HL-60 (cell line): Measurements from ENCODE around the gene PHF14.
"Not testable (repeated sequence)": the region's sequence is repeated elsewhere in the genome, so short reads cannot be mapped to it uniquely, and the experiment has no call there.

Experiments used
- DNase-seq, 2 experiments: peaks; one replicate each; pipeline ENCODE4 v3.0.0-alpha.2; 2010 to 2020; ENCODE audit warnings: low read depth in 1 of 2, low spot score in 1 of 2
- H3K27ac ChIP-seq: fragments of 250-450 bp; sonication (Bioruptor Pico); replicated peaks from 2 replicates; pipeline ENCODE4 v1.5.1; 2020; ENCODE audit warnings: mild to moderate bottlenecking, moderate library complexity
- H3K27me3 ChIP-seq: fragments of 250-450 bp; sonication (Bioruptor Pico); 2 replicates; pipeline ENCODE4 v1.5.1; 2021; ENCODE audit warnings: mild to moderate bottlenecking, moderate library complexity; ENCODE audit not compliant: insufficient read depth, poor library complexity, severe bottlenecking
- H3K4me3 ChIP-seq: replicated peaks from 2 replicates; pipeline ENCODE4 v1.5.1; 2011; ENCODE audit warnings: mild to moderate bottlenecking, control low read depth, low read length; ENCODE audit not compliant: insufficient read depth
- CTCF ChIP-seq: IDR thresholded peaks from one replicate; pipeline ENCODE4 v1.5.1; 2011; ENCODE audit warnings: low read length, control low read depth, inconsistent platforms; ENCODE audit not compliant: insufficient read depth
- GABPA ChIP-seq: IDR thresholded peaks from 2 replicates; pipeline ENCODE4 v1.6.1; 2012; ENCODE audit warnings: low read depth
- POLR2AphosphoS5 ChIP-seq: IDR thresholded peaks from 2 replicates; pipeline ENCODE4 v1.6.1; 2012; ENCODE audit warnings: low read depth
- SPI1 ChIP-seq: IDR thresholded peaks from 2 replicates; pipeline ENCODE4 v1.6.1; 2012; ENCODE audit warnings: low read depth, mild to moderate bottlenecking, borderline replicate concordance
- TF ChIP-seq, protein P1 (sequence below): IDR thresholded peaks from 2 replicates; pipeline ENCODE4 v1.6.1; 2012; ENCODE audit warnings: low read depth; ENCODE audit not compliant: insufficient replicate concordance

Gene PHF14

DNA sequence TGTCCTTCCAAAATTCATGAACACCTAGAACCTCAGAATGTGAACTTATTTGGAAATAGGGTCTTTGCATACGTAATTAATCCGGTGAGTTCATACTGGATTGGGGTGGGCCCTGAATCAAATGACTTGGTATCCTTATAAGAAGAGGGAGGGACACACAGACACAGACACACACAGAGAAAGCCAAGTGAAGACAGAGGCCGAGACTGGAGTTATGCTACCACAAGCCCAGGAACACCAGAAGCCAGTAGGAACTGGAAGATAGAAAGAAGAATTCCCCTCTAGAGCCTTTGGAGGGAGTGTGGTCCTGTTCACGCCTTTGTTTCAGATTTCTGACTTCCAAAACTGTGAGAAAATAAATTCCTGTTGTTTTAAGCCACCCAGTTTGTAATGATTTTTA is 17.1 kb upstream of the PHF14 start:
- no peak overlapping the region for H3K4me3 ChIP-seq
- TF ChIP-seq, protein P1, sequence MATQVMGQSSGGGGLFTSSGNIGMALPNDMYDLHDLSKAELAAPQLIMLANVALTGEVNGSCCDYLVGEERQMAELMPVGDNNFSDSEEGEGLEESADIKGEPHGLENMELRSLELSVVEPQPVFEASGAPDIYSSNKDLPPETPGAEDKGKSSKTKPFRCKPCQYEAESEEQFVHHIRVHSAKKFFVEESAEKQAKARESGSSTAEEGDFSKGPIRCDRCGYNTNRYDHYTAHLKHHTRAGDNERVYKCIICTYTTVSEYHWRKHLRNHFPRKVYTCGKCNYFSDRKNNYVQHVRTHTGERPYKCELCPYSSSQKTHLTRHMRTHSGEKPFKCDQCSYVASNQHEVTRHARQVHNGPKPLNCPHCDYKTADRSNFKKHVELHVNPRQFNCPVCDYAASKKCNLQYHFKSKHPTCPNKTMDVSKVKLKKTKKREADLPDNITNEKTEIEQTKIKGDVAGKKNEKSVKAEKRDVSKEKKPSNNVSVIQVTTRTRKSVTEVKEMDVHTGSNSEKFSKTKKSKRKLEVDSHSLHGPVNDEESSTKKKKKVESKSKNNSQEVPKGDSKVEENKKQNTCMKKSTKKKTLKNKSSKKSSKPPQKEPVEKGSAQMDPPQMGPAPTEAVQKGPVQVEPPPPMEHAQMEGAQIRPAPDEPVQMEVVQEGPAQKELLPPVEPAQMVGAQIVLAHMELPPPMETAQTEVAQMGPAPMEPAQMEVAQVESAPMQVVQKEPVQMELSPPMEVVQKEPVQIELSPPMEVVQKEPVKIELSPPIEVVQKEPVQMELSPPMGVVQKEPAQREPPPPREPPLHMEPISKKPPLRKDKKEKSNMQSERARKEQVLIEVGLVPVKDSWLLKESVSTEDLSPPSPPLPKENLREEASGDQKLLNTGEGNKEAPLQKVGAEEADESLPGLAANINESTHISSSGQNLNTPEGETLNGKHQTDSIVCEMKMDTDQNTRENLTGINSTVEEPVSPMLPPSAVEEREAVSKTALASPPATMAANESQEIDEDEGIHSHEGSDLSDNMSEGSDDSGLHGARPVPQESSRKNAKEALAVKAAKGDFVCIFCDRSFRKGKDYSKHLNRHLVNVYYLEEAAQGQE: no peak
- TF ChIP-seq SPI1 (no peak), GABPA (no peak), CTCF (no peak), POLR2AphosphoS5 (no peak)

DNA sequence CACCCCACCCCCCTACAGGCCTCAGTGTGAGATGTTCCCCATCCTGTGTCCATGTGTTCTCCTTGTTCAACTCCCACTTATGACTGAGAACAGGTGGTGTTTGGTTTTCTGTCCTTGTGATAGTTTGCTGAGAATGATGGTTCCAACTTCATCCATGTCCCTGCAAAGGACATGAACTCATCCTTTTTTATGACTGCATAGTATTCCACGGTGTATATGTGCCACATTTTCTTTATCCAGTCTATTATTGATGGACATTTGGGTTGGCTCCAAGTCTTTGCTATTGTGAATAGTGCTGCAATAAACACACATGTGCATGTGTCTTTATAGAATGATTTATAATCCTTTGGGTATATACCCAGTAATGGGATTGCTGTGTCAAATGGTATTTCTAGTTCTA is 13.4 kb upstream of the PHF14 start:
- not testable (repeated sequence) for DNase-seq, H3K27ac ChIP-seq, H3K27me3 ChIP-seq, H3K4me3 ChIP-seq

More for the DNA sequence above, 17.1 kb upstream of the PHF14 start:
- Histone ChIP-seq H3K27ac (no peak overlapping the region), H3K27me3 (no peaks in the 10 kb centered on the region)
- DNase-seq: no peak

DNA sequence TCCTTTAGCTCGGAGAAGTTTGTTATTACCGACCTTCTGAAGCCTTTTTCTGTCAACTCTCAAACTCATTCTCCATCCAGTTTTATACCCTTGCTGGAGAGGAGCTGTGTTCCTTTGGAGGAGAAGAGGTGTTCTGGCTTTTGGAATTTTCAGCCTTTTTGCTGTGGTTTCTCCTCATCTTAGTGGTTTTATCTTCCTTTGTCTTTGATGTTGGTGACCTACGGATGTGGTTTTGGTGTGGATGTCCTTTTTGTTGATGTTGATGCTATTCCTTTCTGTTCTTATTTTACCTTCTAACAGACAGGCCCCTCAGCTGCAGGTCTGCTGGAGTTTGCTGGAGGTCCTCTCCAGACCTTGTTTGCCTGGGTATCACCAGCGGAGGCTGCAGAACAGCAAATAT is 8.7 kb upstream of the PHF14 start:
- not testable (repeated sequence) for DNase-seq, H3K27ac ChIP-seq, H3K27me3 ChIP-seq, H3K4me3 ChIP-seq

- TF ChIP-seq GABPA (no peak), CTCF (no peak), SPI1 (no peak), POLR2AphosphoS5 (no peak)
- TF ChIP-seq, protein P1: no peak
- no peak for DNase-seq
- H3K4me3 ChIP-seq: no peak overlapping the region
- no peaks in the 10 kb centered on the region for H3K27me3 ChIP-seq
- H3K27ac ChIP-seq: no peak overlapping the region; the same call in 1 of the 2 replicates
These were observed 1.5 kb upstream of the PHF14 start for GRCh38 chr7:10972174-10972573.

DNA sequence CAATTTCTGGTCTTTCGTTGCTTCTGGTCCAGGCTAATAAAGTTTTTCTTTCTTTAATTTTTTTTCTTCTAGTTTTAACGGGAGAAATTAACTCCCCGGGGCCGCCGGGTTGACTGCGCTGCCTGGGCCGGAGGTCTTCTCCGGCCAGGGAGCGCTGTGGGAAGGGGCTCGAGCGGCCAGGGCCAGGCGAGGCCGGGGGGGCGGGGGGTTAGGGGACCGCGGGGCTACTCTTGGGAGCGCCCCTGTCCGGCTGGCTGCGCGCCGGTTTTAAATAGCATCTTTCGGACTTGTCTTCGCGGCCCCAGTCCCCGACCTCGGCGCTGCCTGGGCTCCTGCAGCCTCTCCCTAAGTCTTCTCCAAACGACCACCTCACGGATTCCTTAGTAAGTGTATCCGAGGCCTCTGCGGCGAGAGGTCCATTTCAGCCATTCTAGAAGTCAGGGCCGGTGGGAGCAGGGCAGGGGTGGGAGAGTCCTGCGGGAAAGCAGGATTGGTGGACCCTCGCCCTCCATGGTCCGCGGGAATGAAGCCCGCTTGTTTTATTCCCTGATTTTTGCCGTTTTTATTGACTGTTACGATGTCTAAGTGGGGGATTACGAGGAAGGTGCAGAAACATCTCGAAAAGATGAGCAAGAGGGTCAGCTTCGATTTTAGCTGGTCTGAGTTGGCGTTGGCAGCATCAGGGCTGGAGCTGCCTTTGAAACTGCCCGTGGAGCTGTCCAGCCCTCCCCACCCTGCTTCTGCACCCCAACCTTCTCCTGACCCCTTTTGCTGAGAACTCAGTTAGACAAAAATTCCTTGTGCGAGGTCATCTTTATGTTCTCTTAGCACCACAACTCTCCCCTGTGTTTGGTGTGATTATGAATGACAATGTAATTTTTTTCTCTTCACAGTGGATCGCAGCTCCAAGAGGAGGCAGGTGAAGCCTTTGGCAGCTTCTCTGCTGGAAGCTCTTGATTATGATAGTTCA is 555 bp downstream of the PHF14 start:
- TF ChIP-seq, protein P1: peak; percentile 89
- no peak; the same call in 1 of the 2 replicates for TF ChIP-seq POLR2AphosphoS5
- no peak for TF ChIP-seq GABPA
- Histone ChIP-seq H3K27ac (peak overlapping the region; percentile 92), H3K4me3 (peak overlapping the region; percentile 82), H3K27me3 (no peaks in the 10 kb centered on the region)
- peak in 1 of 2 experiments; percentile 16 for DNase-seq
